Duodenal mucosa (tissue), 2 donors: ENCODE data around the gene HTR3C.

Source experiments
- H3K27ac ChIP-seq: one replicate; pipeline ENCODE4 v1.7.0; 2013; ENCODE audit warnings: low read depth, low read length
- H3K27me3 ChIP-seq, 2 donors: one replicate each; pipeline ENCODE4 v1.7.0; 2013; ENCODE audit warnings: low read length in 2 of 2, control low read depth in 1 of 2; ENCODE audit not compliant: insufficient read depth in 2 of 2, control insufficient read depth in 1 of 2
- H3K36me3 ChIP-seq, 2 donors: one replicate each; pipeline ENCODE4 v1.7.0; 2013; ENCODE audit warnings: low read length in 2 of 2, control low read depth in 1 of 2; ENCODE audit not compliant: insufficient read depth in 2 of 2, control insufficient read depth in 1 of 2
- H3K4me1 ChIP-seq, 2 donors: one replicate each; pipeline ENCODE4 v1.7.0; 2013; ENCODE audit warnings: low read length in 2 of 2, control low read depth in 1 of 2; ENCODE audit not compliant: insufficient read depth in 2 of 2, control insufficient read depth in 1 of 2
- H3K4me3 ChIP-seq, 2 donors: one replicate each; pipeline ENCODE4 v1.7.0; 2013; ENCODE audit warnings: low read length in 2 of 2, low read depth in 1 of 2
- H3K9ac ChIP-seq, 2 donors: one replicate each; pipeline ENCODE4 v1.7.0; 2013; ENCODE audit warnings: low read length in 2 of 2, low read depth in 1 of 2
- H3K9me3 ChIP-seq, 2 donors: one replicate each; pipeline ENCODE4 v1.7.0; 2013; ENCODE audit warnings: low read length in 2 of 2, control low read depth in 1 of 2; ENCODE audit not compliant: control insufficient read depth in 1 of 2

HTR3C gene

GRCh38 chr3:184081116-184081830 lies 28.4 kb downstream of the HTR3C start:
- Histone ChIP-seq H3K27ac (no peak overlapping the region), H3K36me3 (no peaks in the 10 kb centered on the region), H3K9ac (no peak overlapping the region), H3K4me3 (no peak overlapping the region), H3K4me1 (no peaks in the 10 kb centered on the region), H3K9me3 (no peaks in the 10 kb centered on the region), H3K27me3 (no peaks in the 10 kb centered on the region)

GRCh38 chr3:184082034-184082433 lies 29.2 kb downstream of the HTR3C start:
- no peaks in the 10 kb centered on the region for H3K4me1 ChIP-seq
- no peaks in the 10 kb centered on the region for H3K27me3 ChIP-seq
- no peak overlapping the region for H3K4me3 ChIP-seq
- H3K9ac ChIP-seq = no peak overlapping the region
- no peak overlapping the region for H3K27ac ChIP-seq
- H3K36me3 ChIP-seq = no peaks in the 10 kb centered on the region
- no peaks in the 10 kb centered on the region for H3K9me3 ChIP-seq

GRCh38 chr3:184082465-184082864 lies 29.6 kb downstream of the HTR3C start:
- Histone ChIP-seq H3K9ac (no peak overlapping the region), H3K27me3 (no peaks in the 10 kb centered on the region), H3K9me3 (no peaks in the 10 kb centered on the region), H3K4me3 (no peak overlapping the region), H3K27ac (no peak overlapping the region), H3K4me1 (no peaks in the 10 kb centered on the region), H3K36me3 (no peaks in the 10 kb centered on the region)

GRCh38 chr3:184085389-184085852 lies 32.6 kb downstream of the HTR3C start:
- no peak overlapping the region for H3K4me3 ChIP-seq

GRCh38 chr3:184092199-184092598 lies 39.4 kb downstream of the HTR3C start:
- H3K4me1 ChIP-seq = no peaks in the 10 kb centered on the region
- H3K36me3 ChIP-seq = no peaks in the 10 kb centered on the region
- H3K27me3 ChIP-seq = no peaks in the 10 kb centered on the region
- H3K4me3 ChIP-seq = no peak overlapping the region
- no peak overlapping the region for H3K9ac ChIP-seq
- H3K27ac ChIP-seq = no peak overlapping the region
- H3K9me3 ChIP-seq = peaks cover 7 to 16% of the 10 kb centered on the region in 2 donors

More at GRCh38 chr3:184085389-184085852, 32.6 kb downstream of the HTR3C start:
- Histone ChIP-seq H3K4me1 (no peaks in the 10 kb centered on the region), H3K27ac (no peak overlapping the region), H3K36me3 (no peaks in the 10 kb centered on the region), H3K27me3 (no peaks in the 10 kb centered on the region), H3K9me3 (no peaks in the 10 kb centered on the region), H3K9ac (no peak overlapping the region)

GRCh38 chr3:184096811-184097383 lies 44.0 kb downstream of the HTR3C start, which contains the start of gene HTR3E:
HTR3E (plus strand) TSS chr3:184097064; CDS start chr3:184097530, 466 bp downstream.
- Histone ChIP-seq H3K9me3 (peaks cover 7 to 9% of the 10 kb centered on the region in 2 donors), H3K27me3 (peaks cover 0 to 3% of the 10 kb centered on the region in 2 donors), H3K4me3 (no peak within 1 kb of the TSS), H3K27ac (no peak within 1 kb of the TSS), H3K4me1 (no peaks in the 10 kb centered on the region), H3K9ac (no peak within 1 kb of the TSS), H3K36me3 (no peaks in the 10 kb centered on the region)

GRCh38 chr3:184097556-184097955 lies 44.7 kb downstream of the HTR3C start:
- H3K36me3 ChIP-seq = no peaks in the 10 kb centered on the region
- peaks cover under 1 to 2% of the 10 kb centered on the region in 2 donors for H3K9me3 ChIP-seq
- H3K4me1 ChIP-seq = no peaks in the 10 kb centered on the region
- H3K9ac ChIP-seq = no peak overlapping the region
- H3K4me3 ChIP-seq = no peak overlapping the region
- no peak overlapping the region for H3K27ac ChIP-seq
- peaks cover 0 to 3% of the 10 kb centered on the region in 2 donors for H3K27me3 ChIP-seq

- Histone ChIP-seq H3K9me3 (no peaks in the 10 kb centered on the region), H3K4me3 (no peak overlapping the region), H3K9ac (no peak overlapping the region), H3K36me3 (no peaks in the 10 kb centered on the region), H3K4me1 (no peaks in the 10 kb centered on the region), H3K27ac (no peak overlapping the region), H3K27me3 (peaks cover 0 to 3% of the 10 kb centered on the region in 2 donors)
Measured at GRCh38 chr3:184099806-184100686, 47.2 kb downstream of the HTR3C start.
